Stimulated activated CD4-positive, alpha-beta T cell treated with anti-CD3 and anti-CD28 coated beads, Interleukin-1b, Interleukin-23, amount 100 ng/mL, for 24 hours (primary cell): Measurements from ENCODE around the gene FXYD5.

Experiments
- DNase-seq, 4 experiments: peaks; one replicate each; pipeline ENCODE4 v3.0.0-alpha.2; 2020; ENCODE audit warnings: low read depth in 4 of 4, low spot score in 1 of 4

Gene FXYD5

GRCh38 chr19:35155981-35156672 lies 1.6 kb downstream of the FXYD5 start:
- no peak for DNase-seq

- DNase-seq = no peak
These were observed 2.1 kb downstream of the FXYD5 start for GRCh38 chr19:35156673-35157014.

- no peak for DNase-seq
These were observed 2.9 kb downstream of the FXYD5 start for GRCh38 chr19:35157431-35157830.

GRCh38 chr19:35159606-35160005 lies 5.1 kb downstream of the FXYD5 start:
- no peak for DNase-seq

GRCh38 chr19:35160629-35161433 lies 6.3 kb downstream of the FXYD5 start:
- no peak for DNase-seq

GRCh38 chr19:35161434-35161743 lies 6.9 kb downstream of the FXYD5 start:
- DNase-seq = no peak

GRCh38 chr19:35162471-35163326 lies 8.2 kb downstream of the FXYD5 start:
- DNase-seq = no peak

- no peak for DNase-seq
These were observed 9.9 kb downstream of the FXYD5 start for GRCh38 chr19:35164418-35164817.

- DNase-seq = no peak
These were observed 10.9 kb downstream of the FXYD5 start for GRCh38 chr19:35165200-35166058.

- DNase-seq = no peak
These were observed 11.8 kb downstream of the FXYD5 start for GRCh38 chr19:35166100-35167063.

- no peak for DNase-seq
These were observed 12.9 kb downstream of the FXYD5 start for GRCh38 chr19:35167251-35168119.

- no peak for DNase-seq
These were observed 13.7 kb downstream of the FXYD5 start for GRCh38 chr19:35168196-35168595.

- no peak for DNase-seq
These were observed 14.9 kb downstream of the FXYD5 start for GRCh38 chr19:35169221-35169995.

- no peak for DNase-seq
These were observed 16.0 kb downstream of the FXYD5 start for GRCh38 chr19:35170359-35171061.

- no peak for DNase-seq
These were observed 17.2 kb downstream of the FXYD5 start for GRCh38 chr19:35171730-35172129.

GRCh38 chr19:35174226-35174625 lies 19.7 kb downstream of the FXYD5 start:
- DNase-seq = no peak

- no peak for DNase-seq
These were observed 21.6 kb downstream of the FXYD5 start for GRCh38 chr19:35176181-35176570.
